ENCODE results near the gene ZNF416.
A peak's percentile ranks its signal among the peaks of the same experiment; 100 is the strongest.

ZNF416 gene

GRCh38 chr19:57560049-57560491 lies 18.6 kb downstream of the ZNF416 start:
- TF ChIP-seq CTCF (IDR thresholded peaks at IDR 0.05; ENCODE audit: control extremely low read depth, extremely low read depth, low read depth, missing control alignments), result no peak
- DNase-seq (ENCODE audit: extremely low spot score), result no peak
- ChIA-PET POLR2A (no interaction called here), CTCF (no interaction called here)

GRCh38 chr19:57559404-57560025 lies 19.2 kb downstream of the ZNF416 start, which contains the start of gene ZNF550:
ZNF550 (minus strand) TSS chr19:57559863; CDS start chr19:57559682, 181 bp downstream.
- ChIA-PET CTCF (no interaction called here), POLR2A (interaction anchor here (1.0 kb wide), 1 partner anchor 60 kb away, joined by 3 read pairs; the partner anchor contains the start of gene ZNF773)
- no peak for TF ChIP-seq CTCF (IDR thresholded peaks at IDR 0.05; ENCODE audit: control extremely low read depth, extremely low read depth, low read depth, missing control alignments)
- DNase-seq (ENCODE audit: extremely low spot score), result peak; percentile 94

- TF ChIP-seq CTCF (IDR thresholded peaks at IDR 0.05; ENCODE audit: control extremely low read depth, extremely low read depth, low read depth, missing control alignments), result no peak
- ChIA-PET CTCF (no interaction called here), POLR2A (interaction anchor here (1.0 kb wide), 1 partner anchor 59 kb away, joined by 3 read pairs; the partner anchor contains the start of gene ZNF773)
- peak; percentile 39 for DNase-seq (ENCODE audit: extremely low spot score)
Observed at GRCh38 chr19:57559008-57559403, 19.7 kb downstream of the ZNF416 start.

- TF ChIP-seq CTCF (IDR thresholded peaks at IDR 0.05; ENCODE audit: control extremely low read depth, extremely low read depth, low read depth, missing control alignments), result no peak
- ChIA-PET POLR2A (interaction anchor here (1.0 kb wide), 1 partner anchor 59 kb away, joined by 3 read pairs; the partner anchor contains the start of gene ZNF773), CTCF (interaction anchor here (1.2 kb wide), 1 partner anchor 130 kb away, joined by 3 read pairs; no protein-coding TSS in a partner anchor)
- DNase-seq (ENCODE audit: extremely low spot score), result no peak
Observed at GRCh38 chr19:57558525-57558924, 20.2 kb downstream of the ZNF416 start.

GRCh38 chr19:57557659-57558058 lies 21.1 kb downstream of the ZNF416 start:
- TF ChIP-seq CTCF (IDR thresholded peaks at IDR 0.05; ENCODE audit: control extremely low read depth, extremely low read depth, low read depth, missing control alignments), result no peak
- ChIA-PET POLR2A (no interaction called here), CTCF (interaction anchor here (1.2 kb wide), 1 partner anchor 129 kb away, joined by 3 read pairs; no protein-coding TSS in a partner anchor)
- DNase-seq (ENCODE audit: extremely low spot score), result no peak

GRCh38 chr19:57552432-57552831 lies 26.3 kb downstream of the ZNF416 start:
- DNase-seq (ENCODE audit: extremely low spot score), result no peak
- no peak for TF ChIP-seq CTCF (IDR thresholded peaks at IDR 0.05; ENCODE audit: control extremely low read depth, extremely low read depth, low read depth, missing control alignments)
- ChIA-PET CTCF (no interaction called here), POLR2A (no interaction called here)

All from GM10248 (cell line).